DND-41 (cell line): ENCODE data around the gene MRPS10.

Experiments used
- CTCF ChIP-seq: IDR thresholded peaks from 2 replicates; pipeline ENCODE4 v1.5.1; 2012; ENCODE audit warnings: borderline replicate concordance, low read length, moderate library complexity, mild to moderate bottlenecking; ENCODE audit not compliant: poor library complexity, severe bottlenecking; ENCODE audit errors: extremely low read depth
- EZH2 ChIP-seq: IDR thresholded peaks from 3 replicates; pipeline ENCODE4 v1.6.1; 2012; ENCODE audit warnings: borderline replicate concordance, low read depth, mild to moderate bottlenecking, moderate library complexity, low read length, inconsistent platforms; ENCODE audit not compliant: severe bottlenecking

- no peak for TF ChIP-seq EZH2
- no peak for TF ChIP-seq CTCF
Measured at GRCh38 chr6:42255050-42255449, 37.4 kb upstream of the MRPS10 start.
